GM19372 (cell line): Measurements from ENCODE around the gene OR1J1.

Source experiments
- ATAC-seq: cut with Tn5 transposase; IDR thresholded peaks from one replicate; pipeline ENCODE4 v1.9.1; 2021; ENCODE audit warnings: mild to moderate bottlenecking, low read depth, moderate library complexity; ENCODE audit not compliant: unreplicated experiment

OR1J1 gene

DNA sequence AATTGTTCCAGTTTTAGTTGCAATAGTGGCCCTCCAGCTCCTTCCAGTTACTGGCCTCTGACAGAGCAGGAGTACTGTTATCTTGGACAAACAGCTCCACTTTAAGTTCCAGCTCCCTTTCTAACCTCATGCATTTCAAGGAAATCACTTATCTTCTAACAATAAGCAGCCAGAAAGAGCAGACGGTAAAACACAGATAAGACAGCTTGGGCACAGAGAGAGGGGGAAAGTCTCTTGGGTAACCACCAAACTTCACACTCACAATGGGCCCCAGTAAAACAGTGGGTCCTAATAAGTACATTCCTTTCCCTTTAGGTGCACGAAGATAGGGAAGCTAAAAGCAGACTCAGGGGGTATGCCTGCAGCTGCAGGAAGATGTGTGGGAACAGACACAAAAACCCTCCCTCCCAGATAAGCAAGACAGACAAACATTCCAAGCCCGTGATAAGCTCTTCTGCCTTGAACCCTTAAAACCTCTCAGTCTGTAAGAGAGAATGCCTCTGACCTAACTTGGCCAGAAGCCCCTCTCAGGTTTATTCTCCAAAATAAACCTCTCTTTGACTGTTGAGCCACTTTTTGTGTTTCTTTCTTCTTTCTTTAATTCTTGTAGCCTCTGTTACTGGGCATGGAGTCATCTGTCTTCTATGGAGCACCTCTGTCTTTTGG is 30.8 kb downstream of the OR1J1 start:
- no peak for ATAC-seq

- ATAC-seq, result no peak
These were observed 32.5 kb downstream of the OR1J1 start for GRCh38 chr9:122445155-122445749.

GRCh38 chr9:122444041-122444733 is 33.5 kb downstream of the OR1J1 start:
- no peak for ATAC-seq

DNA sequence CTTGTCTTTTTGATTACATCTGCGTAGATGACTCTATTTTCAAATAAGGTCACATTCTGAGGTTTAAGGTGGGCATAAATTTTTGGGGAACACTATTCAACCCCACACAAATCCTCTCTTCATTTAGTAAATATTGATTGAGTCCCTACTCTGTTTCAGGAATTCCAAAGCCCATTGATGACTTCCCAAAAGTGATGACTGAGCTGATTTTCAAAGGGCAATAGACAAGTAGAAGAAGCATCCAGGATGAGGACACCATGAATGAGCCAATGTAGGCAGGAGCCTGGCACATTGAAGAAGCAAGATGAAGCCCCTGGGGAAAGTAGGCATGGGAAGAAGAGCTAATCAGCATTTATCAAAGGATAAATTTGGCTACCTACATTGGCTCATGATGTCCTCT is 35.2 kb downstream of the OR1J1 start:
- ATAC-seq, result no peak
